ENCODE data around the gene CIZ1. TPM values are rescaled to one million over a fixed set of nuclear protein-coding genes. Genes with fewer than 3 reads are reported as not detected.
"Not testable (repeated sequence)": the region's sequence is repeated elsewhere in the genome, so short reads cannot be mapped to it uniquely, and the experiment has no call there.

The CIZ1 gene
- polyA plus RNA-seq, 3 donors from 2014 or later: 4.4 to 36.4 (median 9.1) TPM

DNA sequence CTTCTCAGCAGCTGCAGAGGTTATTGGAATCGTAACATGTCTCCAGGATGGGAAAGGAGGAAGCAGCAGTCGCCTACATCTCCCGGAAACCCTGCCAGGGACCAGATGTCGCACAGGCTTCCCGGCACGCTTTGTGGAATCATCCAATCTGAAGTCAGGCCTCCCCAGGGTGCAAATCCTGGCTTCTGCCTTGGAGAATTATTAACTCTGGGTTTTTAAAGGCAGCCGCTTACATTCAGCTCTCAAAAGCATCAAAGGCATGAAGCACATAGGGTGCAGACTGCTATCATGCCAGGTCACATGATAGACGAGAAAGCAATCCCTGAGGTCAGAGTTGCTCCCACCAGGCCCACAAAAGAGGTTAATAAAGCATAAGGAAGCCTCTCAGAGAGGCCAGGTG, 59.2 kb downstream of the CIZ1 start:
- H3K9me3 Mint-ChIP-seq, H3K27ac Mint-ChIP-seq, DNase-seq, H3K36me3 Mint-ChIP-seq, H3K4me3 Mint-ChIP-seq: not testable (repeated sequence)
- peaks cover 16 to 22% of the 10 kb centered on the region in 2 donors for H3K4me1 Mint-ChIP-seq
- H3K27me3 Mint-ChIP-seq (ENCODE audit: low read depth in 3 of 3): peaks cover 7 to 16% (median 9%) of the 10 kb centered on the region in 3 donors

DNA sequence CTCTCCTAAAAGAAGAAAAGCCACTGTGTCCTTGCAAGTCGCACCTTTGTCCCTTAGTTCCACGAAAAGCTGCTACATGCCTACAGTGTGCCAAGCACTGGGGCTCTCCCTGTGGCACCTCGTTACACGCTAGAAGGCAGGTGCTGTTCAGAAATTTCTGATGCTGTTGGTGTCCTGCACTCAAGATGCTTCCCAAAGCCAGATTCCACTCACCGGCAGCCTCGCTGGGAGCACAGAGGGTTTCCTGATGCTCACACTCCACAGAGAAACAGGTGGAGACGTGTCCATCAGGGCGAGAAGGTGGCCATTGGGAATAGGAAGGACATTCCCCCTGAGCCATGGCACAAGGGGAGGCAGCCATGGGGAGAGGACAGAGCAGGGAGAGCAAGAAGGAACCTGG, 60.0 kb downstream of the CIZ1 start:
- DNase-seq, H3K27ac Mint-ChIP-seq, H3K9me3 Mint-ChIP-seq, H3K4me3 Mint-ChIP-seq, H3K36me3 Mint-ChIP-seq: not testable (repeated sequence)
- H3K4me1 Mint-ChIP-seq: peaks cover 18 to 24% of the 10 kb centered on the region in 2 donors
- H3K27me3 Mint-ChIP-seq (ENCODE audit: low read depth in 3 of 3): peaks cover 7 to 16% (median 9%) of the 10 kb centered on the region in 3 donors

DNA sequence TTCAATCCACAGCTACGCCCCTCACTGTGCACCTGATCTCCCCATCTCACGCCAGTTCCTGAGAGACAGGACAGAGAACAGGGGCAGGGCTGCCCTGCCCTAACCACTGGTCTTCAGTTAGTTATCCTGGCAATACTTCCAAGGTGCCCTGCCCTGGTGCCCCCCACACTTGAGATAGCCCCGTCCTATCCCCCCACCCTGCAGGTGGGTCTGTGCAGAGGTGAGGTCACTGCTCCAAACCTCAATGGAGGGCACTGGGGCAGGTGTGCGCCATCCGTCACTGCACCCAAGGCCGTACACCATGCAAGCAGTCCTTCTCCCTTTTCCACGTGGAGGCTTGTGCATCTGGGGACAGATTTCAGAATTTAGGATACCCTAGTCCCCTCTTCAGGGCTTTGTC, 60.7 kb downstream of the CIZ1 start:
- Mint-ChIP-seq H3K4me1 (peaks cover 25 to 31% of the 10 kb centered on the region in 2 donors), H3K27me3 (ENCODE audit: low read depth in 3 of 3) (peaks cover 8 to 16% (median 9%) of the 10 kb centered on the region in 3 donors)
- DNase-seq, H3K4me3 Mint-ChIP-seq, H3K9me3 Mint-ChIP-seq, H3K27ac Mint-ChIP-seq, H3K36me3 Mint-ChIP-seq: not testable (repeated sequence)

DNA sequence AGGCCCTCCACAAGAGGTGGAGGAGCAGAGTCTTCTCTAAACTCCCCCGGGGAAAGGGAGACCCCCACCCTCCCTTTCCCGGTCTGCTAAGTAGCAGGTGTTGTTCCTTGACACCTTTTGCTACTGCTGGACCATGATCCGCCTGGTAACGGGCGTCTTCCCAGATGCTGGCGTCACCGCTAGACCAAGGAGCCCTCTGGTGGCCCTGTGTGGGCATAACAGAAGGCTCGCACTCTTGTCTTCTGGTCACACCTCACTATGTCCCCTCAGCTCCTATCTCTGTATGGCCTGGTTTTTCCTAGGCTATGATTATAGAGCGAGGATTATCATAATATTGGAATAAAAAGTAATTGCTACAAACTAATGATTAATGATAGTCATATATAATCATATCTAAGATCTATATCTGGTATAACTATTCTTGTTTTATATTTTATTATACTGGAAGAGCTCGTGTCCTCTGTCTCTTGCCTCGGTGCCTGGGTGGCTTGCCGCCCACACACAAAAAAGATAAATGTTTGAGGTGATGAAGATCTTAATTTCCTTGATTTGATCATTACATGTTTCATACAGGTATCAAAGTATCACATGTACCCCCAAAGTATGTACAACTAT, 61.3 kb downstream of the CIZ1 start:
- Mint-ChIP-seq H3K27me3 (ENCODE audit: low read depth in 3 of 3) (peaks cover 9 to 17% (median 9%) of the 10 kb centered on the region in 3 donors), H3K27ac (peak overlapping the region in 4 of 6 donors; percentile 47 to 89 (median 78)), H3K4me1 (peaks cover 30 to 36% of the 10 kb centered on the region in 2 donors), H3K4me3 (peak overlapping the region; percentile 82 to 99 (median 95))
- peak; percentile 39 to 47 (median 41) for DNase-seq
- not testable (repeated sequence) for H3K9me3 Mint-ChIP-seq, H3K36me3 Mint-ChIP-seq

DNA sequence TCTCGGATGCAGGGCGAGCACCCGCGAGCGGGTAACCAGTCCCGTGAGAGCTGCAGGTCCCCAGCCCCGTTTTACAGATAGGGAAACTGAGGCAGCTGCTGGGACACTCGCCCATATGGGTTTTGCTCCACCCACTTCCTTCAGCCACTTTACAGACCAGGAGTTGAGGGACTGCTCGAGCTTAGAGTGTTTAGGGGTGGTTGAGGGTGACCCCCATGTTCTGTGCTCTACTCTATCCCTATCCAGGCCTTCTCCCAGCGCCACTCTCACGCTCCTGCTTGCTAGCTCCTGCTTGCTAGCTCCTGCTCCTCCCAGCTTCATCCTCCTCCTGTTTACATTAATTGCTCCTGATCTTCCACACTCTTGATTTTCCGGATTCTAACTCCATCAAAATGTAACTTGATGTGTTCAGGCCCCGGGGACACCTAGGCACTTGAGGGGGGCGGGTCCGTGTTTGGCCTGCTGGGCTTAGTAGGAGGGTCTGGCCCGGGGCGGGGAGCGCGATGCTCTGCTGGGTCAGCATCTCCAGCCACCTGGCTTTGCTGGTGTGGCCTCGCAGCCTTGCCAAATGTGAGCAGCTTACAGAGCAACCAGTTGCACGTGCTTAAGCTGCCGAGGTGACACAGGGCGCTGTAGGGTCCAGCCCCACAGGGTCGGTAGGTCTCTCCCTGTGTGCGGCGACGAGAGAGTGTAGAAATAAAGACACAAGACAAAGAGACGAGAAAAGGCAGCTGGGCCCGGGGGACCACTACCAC, 62.4 kb downstream of the CIZ1 start:
- Mint-ChIP-seq H3K27ac (peak overlapping the region; percentile 87 to 99 (median 98)), H3K36me3 (no peaks in the 10 kb centered on the region), H3K9me3 (no peaks in the 10 kb centered on the region), H3K4me1 (peaks cover 34 to 42% of the 10 kb centered on the region in 2 donors), H3K27me3 (ENCODE audit: low read depth in 3 of 3) (peaks cover 9 to 17% (median 9%) of the 10 kb centered on the region in 3 donors), H3K4me3 (peak overlapping the region; percentile 95 to 99 (median 99))
- DNase-seq: no peak

DNA sequence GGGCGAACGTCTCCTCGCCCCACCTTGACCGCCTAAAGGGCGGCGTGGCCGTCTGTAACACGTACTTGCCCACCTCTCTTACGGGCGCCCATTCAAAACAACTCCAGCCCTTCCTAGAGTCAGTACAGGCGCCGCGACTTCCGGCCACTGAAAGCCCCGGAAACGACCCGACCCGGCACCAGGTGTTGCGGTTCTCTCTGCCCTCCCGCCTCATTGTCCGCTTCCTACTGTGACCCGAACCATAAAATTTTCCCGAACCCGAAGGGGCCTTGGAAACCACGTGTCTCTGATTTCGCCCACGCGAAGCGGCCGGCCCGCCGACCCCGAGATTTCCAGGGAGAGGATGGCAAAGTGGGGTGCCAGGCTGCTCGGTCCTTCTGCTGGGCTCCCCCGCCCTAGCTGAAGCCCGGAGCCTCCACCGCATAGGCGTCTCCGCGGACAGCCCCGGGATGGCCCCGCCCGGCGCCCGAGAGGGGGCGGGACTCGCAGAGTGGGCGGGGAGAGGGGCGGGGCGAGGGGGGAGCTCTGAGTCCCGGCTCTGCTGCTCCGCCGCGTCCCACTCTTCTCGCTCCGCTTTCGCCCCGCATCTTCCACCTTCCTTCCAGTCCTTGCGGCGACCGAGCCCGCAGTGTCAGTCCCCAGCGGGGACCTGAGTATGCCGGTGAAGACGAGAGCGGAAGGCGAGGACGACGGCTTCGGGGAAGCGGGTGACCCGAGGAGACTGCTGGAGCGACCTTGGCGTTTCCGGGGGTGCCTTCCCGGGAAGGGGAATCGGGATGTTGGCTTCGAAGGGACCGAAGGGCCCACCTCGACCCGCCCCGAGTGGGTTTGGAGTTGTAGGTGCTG, 63.2 kb downstream of the CIZ1 start:
- Mint-ChIP-seq H3K27me3 (ENCODE audit: low read depth in 3 of 3) (peaks cover 7 to 17% (median 9%) of the 10 kb centered on the region in 3 donors), H3K4me3 (peak overlapping the region; percentile 95 to 99 (median 99)), H3K27ac (peak overlapping the region; percentile 97 to 99 (median 98)), H3K9me3 (no peaks in the 10 kb centered on the region), H3K4me1 (peaks cover 34 to 42% of the 10 kb centered on the region in 2 donors), H3K36me3 (no peaks in the 10 kb centered on the region)
- peak; percentile 91 to 94 (median 93) for DNase-seq

DNA sequence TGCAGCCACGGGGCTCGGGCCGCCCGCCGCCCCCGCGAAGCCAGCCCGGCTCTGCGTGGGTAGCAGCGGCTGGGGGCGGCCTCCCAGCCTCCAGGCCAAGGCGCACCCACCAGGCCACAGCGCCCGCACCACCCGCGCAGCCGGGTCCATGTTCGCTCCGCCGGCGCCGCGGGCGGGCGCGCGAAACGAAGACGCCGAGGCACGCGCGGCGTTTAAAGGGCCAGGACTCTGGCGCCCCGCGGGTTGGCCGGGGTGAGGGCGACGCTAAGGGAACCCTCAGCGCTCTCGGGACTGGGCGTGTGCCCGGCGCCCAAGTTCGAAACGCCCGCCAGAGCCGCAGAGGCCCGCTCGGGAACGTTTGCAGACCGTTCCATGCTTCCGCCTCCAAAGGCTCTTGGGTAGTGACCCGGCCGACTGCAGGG, 63.8 kb downstream of the CIZ1 start, which contains the start of gene PTGES2:
TSS of gene PTGES2 (minus strand) at position 162 of the 422 bp plus-strand sequence. CDS start at position 150, 12 bp downstream.
- H3K9me3 Mint-ChIP-seq: no peaks in the 10 kb centered on the region
- peak within 1 kb of the TSS; percentile 97 to 99 (median 98) for H3K27ac Mint-ChIP-seq
- H3K4me3 Mint-ChIP-seq: peak within 1 kb of the TSS; percentile 95 to 99 (median 99)
- peaks cover 34 to 42% of the 10 kb centered on the region in 2 donors for H3K4me1 Mint-ChIP-seq
- H3K36me3 Mint-ChIP-seq: no peaks in the 10 kb centered on the region
- DNase-seq: peak; percentile 84 to 87 (median 86)
- H3K27me3 Mint-ChIP-seq (ENCODE audit: low read depth in 3 of 3): peaks cover 7 to 17% (median 9%) of the 10 kb centered on the region in 3 donors

DNA sequence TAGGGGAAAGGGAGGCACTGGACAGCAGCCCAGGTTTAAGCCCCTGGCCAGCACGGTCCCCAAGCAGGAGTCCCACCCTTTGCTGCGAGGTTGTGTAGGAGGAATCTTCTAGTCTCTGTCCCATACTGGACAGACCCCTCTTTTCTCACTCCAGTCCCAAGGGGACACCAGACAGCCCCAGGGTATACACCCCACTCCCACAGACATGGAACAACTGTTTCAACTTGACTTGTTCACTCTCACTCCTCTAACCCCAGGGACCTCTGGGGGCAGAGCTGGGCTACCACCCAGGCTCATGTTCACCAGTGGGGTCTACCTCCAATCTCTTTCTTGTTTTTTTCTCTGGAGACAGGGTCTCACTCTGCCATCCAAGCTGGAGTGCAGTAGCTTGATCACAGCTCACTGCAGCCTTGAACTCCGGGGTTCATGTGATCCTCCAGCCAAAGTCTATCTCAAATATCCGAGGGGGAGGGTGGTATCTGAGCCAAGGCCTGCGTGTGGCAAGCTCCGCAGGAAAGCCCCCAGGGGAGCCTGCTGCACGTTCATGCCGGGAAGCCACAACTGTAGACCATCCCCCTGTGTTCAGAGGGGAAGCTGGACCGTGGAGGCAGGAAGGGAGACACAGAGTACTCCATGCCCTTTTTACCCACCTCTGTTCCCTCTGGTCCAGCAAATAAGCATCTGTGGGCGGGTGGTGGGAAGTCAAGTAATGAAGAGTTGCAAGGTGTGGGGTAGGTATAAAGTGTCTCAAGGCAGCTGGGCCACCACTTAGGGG, 65.6 kb downstream of the CIZ1 start:
- Mint-ChIP-seq H3K9me3 (no peaks in the 10 kb centered on the region), H3K4me3 (peak overlapping the region; percentile 70 to 86 (median 83)), H3K27me3 (ENCODE audit: low read depth in 3 of 3) (peaks cover 7 to 13% (median 9%) of the 10 kb centered on the region in 3 donors), H3K36me3 (no peaks in the 10 kb centered on the region), H3K27ac (peak overlapping the region; percentile 36 to 85 (median 48)), H3K4me1 (peaks cover 34 to 42% of the 10 kb centered on the region in 2 donors)
- no peak for DNase-seq

DNA sequence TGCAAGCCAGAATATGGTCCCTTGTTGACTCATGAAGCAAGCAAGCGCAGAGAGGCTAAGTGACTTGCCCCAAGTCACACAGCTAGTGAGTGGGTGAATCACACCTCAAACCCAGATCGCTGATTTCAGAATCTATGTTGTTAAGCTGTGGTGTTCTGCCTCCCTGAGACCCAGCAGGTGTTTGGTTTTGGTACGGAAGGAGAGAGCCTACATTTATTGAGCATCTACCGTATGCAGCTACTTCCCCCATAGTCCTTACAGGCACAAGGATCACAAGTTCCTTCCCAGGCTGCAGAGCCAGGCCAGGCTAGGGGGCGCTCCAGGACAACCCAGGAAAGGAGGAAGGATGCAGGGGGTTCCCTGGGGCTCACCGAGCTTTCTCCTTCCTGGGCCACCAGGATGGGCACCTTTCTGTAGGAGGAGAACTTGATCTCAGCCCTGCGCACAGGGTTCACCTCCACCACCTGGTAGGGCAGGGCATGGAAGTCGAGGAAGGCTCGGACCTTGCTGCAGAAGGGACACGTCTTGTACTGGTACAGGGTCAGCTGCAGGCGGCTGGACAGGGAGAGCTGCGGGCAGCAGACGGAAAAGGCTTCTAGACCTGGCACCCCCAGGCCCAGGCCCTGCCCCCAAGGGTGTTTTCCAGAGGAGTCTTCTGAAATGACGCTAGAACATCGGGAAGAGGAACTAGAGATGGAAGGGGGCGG, 66.3 kb downstream of the CIZ1 start:
- DNase-seq: no peak
- Mint-ChIP-seq H3K4me1 (peaks cover 34 to 39% of the 10 kb centered on the region in 2 donors), H3K9me3 (no peaks in the 10 kb centered on the region), H3K36me3 (no peaks in the 10 kb centered on the region), H3K27ac (peak overlapping the region in 1 of 6 donors; percentile 48), H3K4me3 (peak overlapping the region; percentile 14 to 76 (median 38)), H3K27me3 (ENCODE audit: low read depth in 3 of 3) (peaks cover 6 to 13% (median 9%) of the 10 kb centered on the region in 3 donors)

DNA sequence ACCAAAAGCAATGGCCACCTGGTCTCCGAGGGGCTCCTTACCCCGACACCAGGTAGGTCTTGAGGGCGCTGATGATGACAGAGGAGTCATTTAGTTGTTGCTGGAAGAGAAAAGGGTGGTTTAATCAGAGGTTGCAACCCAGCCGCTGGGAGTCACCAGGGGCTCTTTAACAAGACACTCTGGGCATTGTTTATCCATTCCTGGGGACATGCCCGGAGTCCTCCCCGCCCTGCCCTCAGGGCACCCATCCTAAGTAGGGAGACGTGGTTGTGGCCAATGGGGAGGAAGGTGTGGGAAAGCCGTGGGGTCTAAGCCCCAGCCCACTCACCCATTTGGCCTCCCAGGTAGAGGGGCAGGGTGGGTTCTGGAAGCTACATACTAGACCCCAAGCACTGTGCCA, 66.9 kb downstream of the CIZ1 start:
- Mint-ChIP-seq H3K9me3 (no peaks in the 10 kb centered on the region), H3K36me3 (no peaks in the 10 kb centered on the region), H3K4me1 (peaks cover 29 to 33% of the 10 kb centered on the region in 2 donors), H3K27ac (no peak overlapping the region), H3K4me3 (peak overlapping the region in 2 of 5 donors; percentile 8 to 35), H3K27me3 (ENCODE audit: low read depth in 3 of 3) (peaks cover 5 to 13% (median 9%) of the 10 kb centered on the region in 3 donors)
- no peak for DNase-seq

DNA sequence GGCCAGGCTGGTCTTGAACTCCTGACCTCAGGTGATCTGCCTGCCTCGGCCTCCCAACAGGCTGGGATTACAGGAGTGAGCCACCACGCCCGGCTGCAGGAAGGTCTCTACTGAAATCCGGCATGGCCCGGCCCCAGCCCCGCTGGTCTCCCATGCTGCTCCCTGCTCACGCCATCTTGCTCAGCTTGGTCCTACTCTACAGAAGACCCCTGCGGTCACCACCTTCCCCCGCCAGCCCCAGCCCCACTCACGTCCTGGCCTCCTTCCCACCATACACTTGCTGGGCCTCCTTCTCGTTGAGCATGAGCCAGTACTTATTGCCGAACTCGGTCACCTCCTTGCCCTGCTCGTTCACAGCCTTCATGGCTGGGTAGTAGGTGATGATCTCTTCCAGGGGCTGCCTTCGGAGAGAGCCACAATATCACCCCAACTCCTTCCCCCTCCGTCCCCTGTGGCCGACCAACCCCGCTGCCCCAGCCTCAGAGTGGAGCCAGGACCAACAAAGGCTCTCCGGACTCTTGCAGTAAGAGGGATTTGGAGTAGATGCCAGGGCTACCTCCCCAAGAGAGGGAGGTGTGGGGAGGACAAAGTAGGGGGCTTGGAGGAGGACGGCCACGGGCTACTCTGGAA, 67.8 kb downstream of the CIZ1 start:
- H3K4me3 Mint-ChIP-seq: no peak overlapping the region
- no peaks in the 10 kb centered on the region for H3K9me3 Mint-ChIP-seq
- peaks cover 23 to 26% of the 10 kb centered on the region in 2 donors for H3K4me1 Mint-ChIP-seq
- H3K27ac Mint-ChIP-seq: no peak overlapping the region
- H3K27me3 Mint-ChIP-seq (ENCODE audit: low read depth in 3 of 3): peaks cover 5 to 9% (median 6%) of the 10 kb centered on the region in 3 donors
- no peak for DNase-seq
- H3K36me3 Mint-ChIP-seq: no peaks in the 10 kb centered on the region

DNA sequence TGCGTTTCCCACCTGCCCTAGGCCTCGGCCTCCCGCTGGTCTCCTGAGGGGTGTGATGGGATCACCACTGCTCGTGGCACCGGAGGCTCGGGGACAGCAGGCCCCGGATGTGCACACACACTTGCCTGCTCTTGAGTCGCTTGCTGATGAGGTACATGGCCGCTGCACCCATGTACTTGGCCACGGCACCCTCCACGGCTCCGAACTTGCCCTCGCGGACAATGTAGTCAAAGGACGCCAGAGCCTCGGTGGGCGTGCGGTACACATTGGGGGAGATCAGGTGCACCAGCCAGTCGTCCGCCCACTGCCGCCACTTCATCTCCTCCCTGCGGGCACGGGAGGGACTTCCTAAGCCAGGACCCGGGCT, 68.6 kb downstream of the CIZ1 start:
- H3K36me3 Mint-ChIP-seq: no peaks in the 10 kb centered on the region
- H3K9me3 Mint-ChIP-seq: no peaks in the 10 kb centered on the region
- H3K27ac Mint-ChIP-seq: no peak overlapping the region
- H3K27me3 Mint-ChIP-seq (ENCODE audit: low read depth in 3 of 3): peaks cover 2 to 5% (median 3%) of the 10 kb centered on the region in 3 donors
- H3K4me3 Mint-ChIP-seq: no peak overlapping the region
- H3K4me1 Mint-ChIP-seq: peaks cover 20 to 22% of the 10 kb centered on the region in 2 donors
- no peak for DNase-seq
